ENCODE measurements around the gene RPS6KA1.
"Not testable (repeated sequence)": the region's sequence is repeated elsewhere in the genome, so short reads cannot be mapped to it uniquely, and the experiment has no call there.

GRCh38 chr1:26584588-26584987 is 55.0 kb downstream of the RPS6KA1 start:
- TF ChIP-seq CTCF (IDR thresholded peaks at IDR 0.05; ENCODE audit: low read length); EZH2 (IDR thresholded peaks at IDR 0.05; ENCODE audit: borderline replicate concordance, low read length): not testable (repeated sequence)

Data from OCI-LY1 (cell line).